Myocyte (in vitro differentiated cells): ENCODE results near the gene ESR2. TPM values are rescaled to one million over a fixed set of nuclear protein-coding genes. Genes with fewer than 3 reads are reported as not detected.
"Not testable (repeated sequence)": the region's sequence is repeated elsewhere in the genome, so short reads cannot be mapped to it uniquely, and the experiment has no call there.

Experiments used
- DNase-seq: peaks from one replicate; pipeline ENCODE4 v3.0.0-alpha.2; 2012; ENCODE audit warnings: low read depth
- total RNA-seq: library from RNA; depleted of rRNA; stranded (reverse); fragments of >200 nt; gene quantifications from 2 replicates; pipeline ENCODE4 v1.2.3, GENCODE V29; 2014

The ESR2 gene
- total RNA-seq, 1 donor from 2014 or later = 0.43 TPM

GRCh38 chr14:64147126-64147790 lies 146.9 kb downstream of the ESR2 start:
- peak; percentile 86 for DNase-seq

DNA sequence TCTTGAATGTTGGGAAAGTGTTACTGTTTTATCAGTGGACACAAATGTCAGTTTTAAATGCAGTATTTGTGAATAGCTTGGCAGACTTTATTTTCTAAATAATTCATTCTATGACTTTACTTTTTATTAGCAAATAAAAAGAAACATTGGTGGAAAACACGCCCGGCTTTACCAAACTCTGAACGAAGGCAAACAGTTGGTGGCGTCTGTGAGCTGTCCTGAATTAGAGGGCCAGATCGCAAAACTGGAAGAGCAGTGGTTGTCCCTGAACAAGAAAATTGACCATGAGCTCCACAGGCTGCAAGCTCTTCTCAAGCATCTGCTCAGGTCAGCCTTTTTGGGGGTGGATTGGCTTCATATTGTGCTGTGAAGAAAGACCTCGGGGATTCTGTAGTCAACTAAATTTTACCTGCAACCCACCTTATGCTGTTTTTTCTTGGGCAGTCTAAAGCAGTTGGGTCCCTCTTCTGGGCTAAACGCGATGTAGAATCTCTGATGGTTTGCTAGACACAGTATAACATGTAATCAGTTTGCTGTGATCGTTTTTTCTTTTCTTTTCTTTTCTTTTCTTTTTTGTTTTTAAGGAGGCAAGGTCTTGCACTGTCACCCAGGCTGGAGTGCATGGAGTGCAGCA lies 156.4 kb downstream of the ESR2 start:
- no peak for DNase-seq

DNA sequence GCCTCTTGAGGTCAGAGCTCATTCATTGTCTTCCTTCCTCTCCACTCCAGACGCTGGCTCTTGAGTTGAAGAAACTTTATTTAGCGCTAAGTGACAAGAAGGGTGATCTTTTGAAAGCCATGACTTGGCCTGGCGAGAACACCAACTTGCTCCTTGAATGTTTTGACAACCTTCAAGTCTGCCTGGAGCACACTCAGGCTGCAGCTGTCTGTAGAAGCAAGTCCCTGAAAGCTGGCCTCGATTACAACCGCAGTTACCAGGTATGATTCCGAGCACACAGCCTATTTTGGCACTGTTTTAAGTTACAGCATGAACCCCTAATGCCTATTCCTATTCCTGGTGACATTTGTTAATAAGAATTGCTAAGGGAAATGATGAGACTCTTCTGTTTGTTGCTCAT lies 167.6 kb downstream of the ESR2 start:
- no peak for DNase-seq

- no peak for DNase-seq
Observed at GRCh38 chr14:64125270-64125669, 168.9 kb downstream of the ESR2 start.

DNA sequence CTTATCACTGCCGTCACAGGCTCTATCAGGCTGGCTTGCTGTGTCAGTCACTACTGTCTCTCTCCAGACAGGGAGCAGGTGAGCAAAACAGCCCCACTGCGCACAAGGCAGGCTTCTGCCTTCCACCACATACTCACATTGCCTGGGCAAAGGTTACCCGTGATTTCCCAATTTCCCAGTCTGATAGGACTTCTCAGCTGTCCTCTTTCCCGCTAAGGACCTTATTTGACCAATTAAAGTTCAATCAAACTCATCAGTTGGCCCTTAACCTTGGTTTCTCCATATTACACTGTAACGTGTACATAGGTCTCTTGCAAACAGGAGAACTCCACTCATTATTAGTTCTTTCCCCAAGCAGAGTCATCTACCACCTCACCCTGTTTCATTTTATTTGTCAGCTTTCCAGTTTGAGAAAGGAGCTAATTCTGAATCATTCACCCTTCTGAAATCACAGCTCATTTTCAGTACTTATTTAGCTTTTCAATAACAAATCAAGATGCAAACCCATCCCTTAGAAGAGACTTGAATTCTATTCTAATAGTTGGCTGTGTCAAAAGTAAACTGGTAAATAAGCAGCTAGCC lies 170.8 kb downstream of the ESR2 start:
- no peak for DNase-seq

DNA sequence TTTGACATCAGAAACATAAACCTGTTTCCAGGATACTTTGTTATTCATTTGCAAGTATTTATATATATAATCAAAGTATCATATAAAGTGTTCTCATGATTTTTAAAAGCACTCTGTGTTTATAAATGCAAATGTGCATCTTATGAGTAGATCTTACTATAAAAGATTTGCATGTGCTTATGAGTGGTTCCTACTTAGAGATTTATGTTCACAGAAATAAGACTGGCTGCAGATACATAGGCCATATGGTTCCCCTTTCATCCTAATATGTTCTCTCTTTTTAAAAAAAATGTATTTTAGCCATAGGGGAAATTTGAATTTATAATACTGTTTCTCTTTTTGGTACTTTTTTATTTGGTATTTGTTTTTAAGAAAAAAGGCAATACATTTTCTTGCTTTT lies 174.2 kb downstream of the ESR2 start:
- DNase-seq = no peak

GRCh38 chr14:64119500-64119899 lies 174.7 kb downstream of the ESR2 start:
- DNase-seq = no peak

- no peak for DNase-seq
Observed at GRCh38 chr14:64118892-64119291, 175.3 kb downstream of the ESR2 start.

GRCh38 chr14:64118403-64118742 lies 175.8 kb downstream of the ESR2 start:
- not testable (repeated sequence) for DNase-seq

DNA sequence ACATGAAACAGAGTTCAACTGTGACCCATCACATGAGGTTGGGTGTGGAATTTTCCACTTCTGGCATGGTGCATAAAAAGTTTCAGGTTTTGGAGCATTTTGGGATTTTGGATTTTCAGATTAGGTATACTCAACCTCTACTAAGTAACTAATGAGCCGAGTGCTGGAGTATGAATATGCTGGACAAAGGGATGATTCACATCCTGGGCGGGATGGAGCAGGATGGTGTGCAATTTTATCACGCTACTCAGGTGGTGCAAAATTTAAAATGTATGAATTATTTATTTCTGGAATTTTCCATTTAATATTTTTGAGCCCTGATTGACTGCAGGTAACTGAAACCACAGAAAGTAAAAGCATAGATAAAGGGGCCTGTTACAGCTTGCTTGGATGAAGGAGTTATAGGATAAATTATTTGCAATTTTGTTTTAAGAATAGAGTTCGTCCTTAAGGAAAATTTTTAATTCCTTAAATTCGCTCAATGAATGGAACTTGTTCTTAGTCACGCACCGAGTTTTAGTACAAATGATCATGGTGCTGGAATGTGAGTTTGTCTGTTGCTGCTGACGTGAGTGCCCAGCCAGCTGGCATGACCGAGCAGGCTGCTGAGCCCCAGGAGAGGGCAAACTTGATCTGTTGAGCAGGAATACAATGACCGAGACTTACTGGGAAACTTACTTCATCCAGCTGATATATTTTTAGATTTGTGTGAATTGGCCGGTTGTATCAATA lies 176.3 kb downstream of the ESR2 start:
- peak; percentile 95 for DNase-seq

GRCh38 chr14:64115401-64115800 lies 178.8 kb downstream of the ESR2 start:
- DNase-seq = no peak

GRCh38 chr14:64114796-64115195 lies 179.4 kb downstream of the ESR2 start:
- DNase-seq = no peak

DNA sequence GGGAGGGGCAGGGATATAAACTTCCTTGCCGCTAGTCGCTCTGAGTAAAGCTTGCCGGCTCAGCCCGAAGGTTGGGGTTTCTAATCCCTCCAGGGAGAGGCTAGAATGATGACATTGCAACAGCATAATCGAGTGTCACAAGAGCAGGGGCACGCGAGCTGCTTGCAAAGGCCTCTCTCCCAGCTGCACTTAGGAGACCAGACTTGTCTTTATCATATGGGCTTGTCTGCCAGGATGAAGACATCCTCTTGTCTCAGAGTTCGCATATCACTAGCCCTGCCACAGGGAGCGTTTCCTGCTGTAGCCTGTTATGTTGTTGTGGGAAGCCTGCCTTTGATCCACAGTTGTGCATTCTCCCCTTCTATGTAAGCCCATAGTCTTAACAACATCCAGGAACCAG lies 180.0 kb downstream of the ESR2 start:
- peak; percentile 38 for DNase-seq

DNA sequence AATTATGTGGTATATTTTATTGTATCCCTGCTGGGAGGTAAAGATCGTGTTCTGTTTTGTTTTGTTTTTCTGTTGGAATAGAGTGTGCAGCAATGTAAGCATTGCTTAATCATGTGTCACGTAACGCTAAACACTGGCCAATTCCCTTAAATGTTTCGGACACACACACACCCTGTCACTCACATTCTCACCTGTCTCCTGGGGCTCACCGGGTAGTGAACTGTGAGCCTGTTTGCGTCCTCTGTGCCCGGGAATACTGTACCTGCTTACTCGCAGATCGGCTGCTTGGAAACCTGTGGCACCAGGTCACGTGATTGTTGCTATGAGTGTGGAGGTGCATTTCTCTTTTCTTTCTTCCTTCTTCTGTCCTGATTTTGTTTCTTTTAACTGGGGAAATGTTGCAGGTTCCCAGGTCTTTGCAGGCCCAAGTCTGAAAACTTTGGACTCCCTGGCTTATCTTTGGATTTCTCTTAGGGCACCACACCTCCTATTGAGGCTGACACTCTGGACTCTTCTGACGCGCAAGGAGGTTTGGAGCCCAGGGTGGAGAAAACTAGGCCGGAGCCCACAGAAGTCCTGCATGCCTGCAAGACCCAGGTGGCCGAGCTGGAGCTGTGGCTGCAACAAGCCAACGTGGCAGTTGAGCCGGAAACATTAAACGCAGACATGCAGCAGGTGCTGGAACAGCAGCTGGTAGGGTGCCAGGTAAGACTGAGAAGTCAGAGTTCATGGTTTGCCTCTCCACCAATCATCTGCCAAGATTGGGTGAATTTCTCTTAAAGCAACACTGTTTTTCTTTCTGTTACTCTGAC lies 181.1 kb downstream of the ESR2 start:
- DNase-seq = peak; percentile 83

DNA sequence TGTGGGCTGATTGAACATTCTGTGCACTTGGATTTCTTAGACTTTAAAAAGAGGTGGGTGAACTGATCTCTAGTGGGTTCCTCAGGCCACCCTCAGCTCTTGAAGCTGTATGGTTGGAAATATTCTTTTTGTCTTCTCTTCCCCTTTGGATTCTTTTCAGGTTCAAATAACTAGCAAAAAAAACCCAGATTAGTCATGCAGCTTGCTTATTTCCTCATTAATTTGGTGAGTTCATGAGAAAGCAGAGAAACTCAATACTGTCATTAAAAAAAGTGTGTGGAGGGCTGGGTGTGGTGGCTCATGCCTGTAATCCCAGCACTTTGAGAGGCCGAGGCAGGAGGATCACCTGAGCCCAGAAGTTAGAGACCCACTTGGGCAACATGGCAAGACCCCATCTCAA lies 183.4 kb downstream of the ESR2 start:
- DNase-seq = no peak

DNA sequence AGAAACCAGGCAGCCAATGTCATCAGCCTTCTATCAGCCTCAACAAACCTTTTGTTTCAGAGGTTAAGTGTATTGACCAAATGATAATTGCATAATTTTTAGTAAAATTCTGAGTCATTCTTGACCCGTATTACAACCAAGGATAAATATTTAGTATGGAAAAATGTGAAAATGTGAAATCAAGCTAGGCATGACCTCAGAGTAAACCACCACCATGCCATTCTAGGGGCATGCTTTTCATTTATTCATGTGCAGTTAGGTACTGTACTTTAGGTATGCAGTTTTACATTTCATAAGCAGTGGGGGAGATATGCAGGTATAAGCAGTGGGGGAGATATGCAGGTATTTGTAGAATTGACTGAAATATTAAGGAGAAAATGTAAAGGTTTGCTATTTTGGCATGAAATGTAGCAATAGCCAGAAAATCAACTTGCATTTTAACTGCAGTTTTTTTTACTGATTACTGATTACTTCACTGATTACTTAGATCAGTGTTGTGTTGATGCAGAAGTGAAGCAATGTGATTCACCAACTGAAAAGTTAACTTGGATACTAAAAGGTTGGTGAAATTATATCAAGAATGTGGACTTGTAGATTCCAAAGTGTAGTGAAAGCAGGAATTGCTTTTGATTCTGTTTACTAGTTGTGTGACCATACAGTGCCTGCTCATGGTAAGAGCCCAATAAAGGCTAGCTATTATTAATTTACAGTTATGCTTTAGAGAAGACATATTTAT lies 184.2 kb downstream of the ESR2 start:
- no peak for DNase-seq

- DNase-seq = no peak
Observed at GRCh38 chr14:64107438-64107837, 186.7 kb downstream of the ESR2 start.

- DNase-seq = no peak
Observed at GRCh38 chr14:64098120-64098519, 196.1 kb downstream of the ESR2 start.

DNA sequence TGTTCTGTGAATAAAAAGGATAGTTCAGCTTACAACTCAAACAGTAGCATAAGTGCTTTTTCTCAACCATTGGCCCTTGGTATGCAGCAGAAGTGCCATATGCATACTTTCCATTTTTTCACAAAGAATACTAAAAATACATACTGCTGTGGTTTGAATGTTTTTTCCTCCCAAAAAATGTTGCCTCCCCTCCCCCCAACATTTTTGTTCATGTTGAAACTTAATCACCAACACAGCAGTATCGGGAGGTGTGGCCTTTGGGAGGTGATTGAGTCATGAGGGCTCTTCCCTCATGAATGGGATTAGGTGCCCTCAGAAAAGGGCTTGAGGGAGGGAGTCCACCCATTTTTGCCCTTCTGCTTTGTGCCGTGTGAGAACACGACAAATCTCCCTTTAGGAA lies 198.6 kb downstream of the ESR2 start:
- DNase-seq = peak; percentile 43

DNA sequence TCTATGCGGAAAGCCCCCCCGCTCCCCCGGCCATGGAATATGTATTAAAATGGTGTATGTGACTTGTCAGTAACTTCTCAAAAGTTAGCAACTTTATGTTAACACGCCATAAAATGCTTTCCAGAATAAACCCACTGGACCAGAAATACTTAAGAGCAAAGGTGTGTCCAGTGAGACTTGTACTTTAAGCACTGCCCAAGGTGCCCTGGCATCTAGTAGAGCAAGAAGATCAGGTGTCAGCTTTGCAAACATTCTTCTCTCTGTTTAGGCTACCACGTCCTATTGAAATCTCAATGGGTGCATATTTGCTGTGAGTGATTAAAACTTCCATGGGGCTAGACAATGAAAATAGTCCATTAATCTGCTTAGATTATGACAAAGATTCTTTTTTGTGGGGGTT lies 201.2 kb downstream of the ESR2 start:
- DNase-seq = no peak

- no peak for DNase-seq
Observed at GRCh38 chr14:64092338-64092737, 201.8 kb downstream of the ESR2 start.
